WTC11 (cell line): Measurements from ENCODE around the gene RAD23B.

Experiments
- ATF3 ChIP-seq: sonication (generic); formaldehyde crosslinking; conservative IDR thresholded peaks from 2 replicates; pipeline ENCODE4 v1.8.1; 2022; ENCODE audit warnings: mild to moderate bottlenecking, missing genetic modification reagents
- CBFB ChIP-seq: sonication (generic); formaldehyde crosslinking; IDR thresholded peaks from 2 replicates; pipeline ENCODE4 v1.8.1; 2022; ENCODE audit warnings: mild to moderate bottlenecking, low read depth, missing genetic modification reagents
- CTCF ChIP-seq: fragments of 200-600 bp; IDR thresholded peaks from 2 replicates; pipeline ENCODE4 v1.8.0; 2022; ENCODE audit warnings: antibody characterized with exemption
- E2F1 ChIP-seq: sonication (generic); formaldehyde crosslinking; IDR thresholded peaks from 2 replicates; pipeline ENCODE4 v1.8.0; 2022; ENCODE audit warnings: mild to moderate bottlenecking, missing genetic modification reagents
- ELF4 ChIP-seq: sonication (generic); formaldehyde crosslinking; IDR thresholded peaks from 2 replicates; pipeline ENCODE4 v1.8.1; 2022; ENCODE audit warnings: low read depth, mild to moderate bottlenecking, moderate library complexity, missing genetic modification reagents
- USF1 ChIP-seq: sonication (generic); formaldehyde crosslinking; IDR thresholded peaks from 2 replicates; pipeline ENCODE4 v1.8.0; 2022; ENCODE audit warnings: mild to moderate bottlenecking, missing genetic modification reagents
- USF2 ChIP-seq: sonication (generic); formaldehyde crosslinking; IDR thresholded peaks from 2 replicates; pipeline ENCODE4 v1.8.1; 2023; ENCODE audit warnings: mild to moderate bottlenecking, missing genetic modification reagents, moderate library complexity
- ZNF416 ChIP-seq: fragments of 250-450 bp; sonication (Bioruptor Pico); IDR thresholded peaks from 2 replicates; pipeline ENCODE4 v1.9.0; 2021; ENCODE audit warnings: mild to moderate bottlenecking, inconsistent platforms

- TF ChIP-seq CTCF (0 out of 2 replicates have a peak, but pooled peaks have one; percentile 26), ZNF416 (no peak), USF1 (CRISPR knock-in tag) (no peak), CBFB (CRISPR knock-in tag) (no peak), USF2 (CRISPR knock-in tag) (no peak), ELF4 (no peak), ATF3 (CRISPR knock-in tag) (no peak), E2F1 (no peak)
Measured at GRCh38 chr9:107246259-107247254, 36.5 kb upstream of the RAD23B start.
